NCI-H460 (cell line): ENCODE results near the gene RETSAT. TPM values are rescaled to one million over a fixed set of nuclear protein-coding genes. Genes with fewer than 3 reads are reported as not detected.

Experiments
- DNase-seq: peaks from one replicate; pipeline ENCODE4 v3.0.0-alpha.2; 2016; ENCODE audit warnings: low read depth; ENCODE audit errors: extremely low read depth
- polyA plus RNA-seq: library from polyadenylated mRNA; depleted of rRNA; stranded (reverse); fragments of >200 nt; gene quantifications from 2 replicates; pipeline ENCODE4 v1.2.3, GENCODE V29; 2014; cell fraction: nucleus; rRNA removed
- total RNA-seq: library from RNA; depleted of rRNA; stranded (reverse); fragments of >200 nt; shearing (Covaris generic); gene quantifications from 2 replicates; pipeline ENCODE4 v1.2.3, GENCODE V29; 2014; rRNA removed

The RETSAT gene
- total RNA-seq: 24.1 and 25.3 TPM in 2 replicates
- 45.6 and 49.6 TPM in 2 replicates for polyA plus RNA-seq

DNA sequence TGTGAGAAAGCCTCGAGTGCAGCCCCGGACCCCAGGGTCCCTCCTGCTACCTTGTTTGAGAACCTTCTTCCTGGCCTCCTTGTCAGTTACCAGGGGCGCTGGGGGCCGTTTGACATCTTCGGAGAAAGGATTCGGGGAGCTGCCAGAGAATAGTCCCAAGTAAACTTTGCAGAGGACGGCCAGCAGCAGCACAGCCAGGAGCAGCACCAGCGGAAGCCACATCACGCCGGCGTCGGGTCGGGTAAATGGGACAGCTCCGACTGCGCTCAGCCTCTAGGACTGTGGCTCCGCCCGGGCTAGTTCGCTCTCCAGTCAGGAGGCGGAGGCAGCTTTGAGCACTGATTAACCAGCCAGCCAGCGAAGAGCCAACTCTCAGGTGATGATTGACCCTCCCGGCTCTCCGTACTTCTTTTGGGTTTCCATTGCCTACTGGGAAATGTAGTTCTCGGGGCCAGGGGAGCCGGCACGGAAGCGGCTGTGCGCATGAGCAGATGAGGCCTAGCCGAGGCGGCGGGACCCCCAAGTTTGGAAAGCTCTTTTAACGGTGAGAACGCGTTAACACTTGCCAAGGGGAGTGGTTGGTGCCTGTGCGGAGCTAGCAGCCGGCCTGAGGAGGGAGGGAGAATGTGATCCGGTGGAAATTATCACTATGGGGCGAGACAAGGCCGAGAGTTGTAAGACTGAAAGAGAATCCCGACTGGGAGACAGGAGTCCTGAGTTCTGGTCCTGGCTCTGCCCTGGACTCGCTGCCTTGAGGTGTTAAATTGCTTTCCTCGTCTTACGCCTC is at the start of gene RETSAT, which contains the start of gene ELMOD3:
Gene RETSAT, minus strand, starts transcription at position 243 of the 787 bp plus-strand sequence. Its CDS starts 21 bp downstream, at position 222.
Gene ELMOD3, plus strand, starts transcription at position 484 of the 787 bp plus-strand sequence. CDS start 2,430 bp downstream, outside the sequence.
- peak; percentile 99 for DNase-seq

DNA sequence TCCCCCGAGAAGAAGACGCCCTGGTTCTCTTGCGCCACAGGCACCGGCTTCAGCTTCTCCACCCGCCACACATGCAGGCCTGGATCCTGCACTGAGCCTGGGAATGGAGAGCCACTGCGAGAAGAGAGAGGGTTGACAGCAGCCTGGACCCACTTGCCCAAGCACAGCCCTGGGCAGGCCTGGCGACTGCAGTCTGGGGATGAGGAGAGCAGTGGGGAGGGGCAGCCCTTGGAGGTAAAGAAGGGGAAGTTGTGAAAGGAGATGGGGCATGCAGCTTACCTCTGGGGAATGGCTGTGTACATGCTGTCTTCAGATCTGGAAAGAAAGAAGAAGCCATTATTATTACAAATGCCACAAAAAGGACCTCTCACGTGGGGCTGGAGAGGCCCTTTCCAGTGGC is 47.5 kb upstream of the RETSAT start:
- DNase-seq: no peak

DNA sequence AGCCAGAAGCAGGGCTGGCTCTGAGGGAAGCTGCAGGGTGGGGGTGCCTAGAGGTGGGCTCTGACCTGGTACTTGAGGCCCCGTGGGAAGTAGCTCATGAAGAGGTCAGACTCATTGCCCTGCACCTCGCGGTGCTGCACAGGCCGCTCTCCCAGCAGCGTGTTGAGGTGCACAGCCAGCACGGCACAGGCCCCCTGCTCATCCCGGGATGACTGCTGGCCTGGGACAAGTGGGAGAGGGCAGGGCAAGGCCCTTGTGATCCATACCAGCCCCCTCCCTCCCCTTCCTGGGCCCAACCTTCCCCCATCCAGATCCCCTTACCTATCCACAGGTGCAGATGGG is 47.1 kb upstream of the RETSAT start:
- DNase-seq: no peak

DNA sequence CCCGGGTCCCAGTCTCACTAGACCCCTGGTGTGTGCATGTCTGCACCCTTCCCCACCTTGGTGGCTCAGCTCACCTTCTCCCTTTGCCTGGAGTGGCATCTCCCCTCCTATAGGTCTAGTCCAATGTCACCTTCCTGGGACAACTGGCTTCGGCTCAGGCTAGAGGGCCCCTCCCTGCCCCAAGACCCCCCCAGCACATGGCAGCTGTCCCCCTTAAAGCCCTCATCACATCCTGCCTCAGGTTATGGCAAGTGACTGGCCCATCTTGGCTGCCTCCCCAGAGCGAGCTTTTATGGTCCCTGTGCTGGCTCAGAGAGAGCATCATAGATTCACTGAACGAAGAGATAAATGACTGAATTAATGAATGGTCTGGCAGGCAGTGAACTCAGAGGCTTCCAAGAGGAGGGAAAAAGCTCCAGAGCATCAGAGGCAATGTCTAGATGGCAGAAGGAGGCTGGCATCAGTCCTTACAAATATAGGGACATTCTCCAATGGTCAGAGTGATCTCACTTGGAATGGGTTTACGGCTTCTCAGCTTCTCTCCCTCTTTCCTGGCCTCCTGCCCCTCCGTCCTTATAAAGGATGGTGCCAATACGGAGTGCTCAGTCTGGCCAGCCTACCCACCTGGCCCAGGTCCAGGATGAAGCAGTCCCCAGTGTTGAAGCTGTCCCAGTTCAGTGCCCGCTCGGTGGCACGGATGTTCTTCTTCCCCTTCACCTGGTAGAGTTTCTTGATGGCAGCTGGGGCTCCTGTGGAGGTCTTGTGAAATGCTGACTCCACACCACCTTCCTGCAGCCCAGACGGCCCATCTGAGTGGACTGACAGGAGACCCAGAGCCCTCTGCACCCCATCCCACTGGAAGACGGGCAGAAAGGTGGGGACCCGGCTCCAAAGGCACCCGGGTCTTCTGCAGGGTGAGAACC is 46.5 kb upstream of the RETSAT start:
- DNase-seq: no peak

DNA sequence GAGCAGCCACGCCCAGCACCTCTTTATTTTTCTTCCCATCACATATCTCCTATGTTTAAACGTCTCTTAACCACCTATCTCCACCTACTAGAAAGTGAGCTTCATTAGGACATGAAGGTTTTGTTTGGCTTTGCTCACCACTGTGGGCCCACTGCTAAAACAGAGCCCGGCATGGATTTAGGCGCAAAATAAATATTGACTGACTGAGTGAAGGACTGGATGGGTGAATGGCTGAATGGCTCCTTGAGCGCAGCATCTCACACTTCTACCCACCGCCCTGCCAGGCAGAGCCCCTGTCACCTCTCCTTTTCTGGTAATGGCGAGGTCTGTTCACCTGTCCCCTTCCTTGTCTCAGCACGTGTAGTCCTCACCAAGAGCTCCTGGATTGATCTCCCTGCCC is 45.7 kb upstream of the RETSAT start:
- no peak for DNase-seq

DNA sequence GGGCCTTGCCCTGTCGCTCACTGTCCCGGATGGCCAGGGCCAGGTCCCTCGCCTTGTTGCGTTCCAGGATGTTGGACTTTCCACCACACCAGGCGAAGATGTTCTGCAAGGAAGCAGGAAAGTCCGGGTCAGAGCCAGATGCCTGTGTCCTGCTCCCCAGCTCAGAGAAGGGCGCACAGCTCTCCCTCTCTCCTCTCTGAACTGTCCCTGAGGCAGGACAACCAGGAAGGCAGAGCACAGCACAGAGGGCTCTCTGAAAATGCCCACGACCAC is 44.8 kb upstream of the RETSAT start:
- DNase-seq: no peak

DNA sequence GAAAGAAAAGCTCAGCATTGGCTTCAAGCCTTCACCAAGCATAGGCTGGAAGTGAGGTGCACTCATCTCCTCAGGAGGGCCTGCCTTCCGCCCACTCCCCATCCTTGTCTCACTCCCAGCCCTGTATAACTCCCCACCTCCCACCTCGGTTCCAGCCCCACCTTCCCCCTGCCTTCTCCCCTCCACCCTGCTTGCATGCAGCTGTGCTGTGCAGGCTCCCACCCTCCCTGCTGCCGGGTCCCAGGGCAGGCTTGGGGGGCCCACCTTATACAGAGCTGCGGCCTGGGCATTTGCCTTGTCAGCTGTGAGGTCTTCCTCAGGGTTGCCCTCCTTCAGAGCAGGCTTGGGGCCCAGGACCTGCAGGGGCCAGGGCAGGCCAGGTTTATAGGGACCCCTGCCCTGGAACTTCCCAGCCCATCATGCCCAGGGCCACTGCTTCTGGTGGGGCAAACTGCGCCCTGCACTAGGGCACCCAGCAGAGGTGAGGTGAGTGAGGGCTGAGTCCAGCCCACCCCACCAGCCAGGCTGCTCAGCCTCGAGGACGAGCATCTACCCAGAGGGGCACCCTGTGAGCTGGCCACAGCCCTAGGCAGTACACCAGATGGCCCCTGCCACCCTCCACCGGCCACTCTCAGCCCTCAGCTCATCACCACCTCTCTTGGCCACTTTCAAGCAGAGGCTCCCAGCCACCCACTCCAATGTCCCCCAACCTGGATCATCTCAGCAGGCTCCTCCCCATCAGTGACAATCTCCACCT is 44.3 kb upstream of the RETSAT start:
- DNase-seq: no peak

DNA sequence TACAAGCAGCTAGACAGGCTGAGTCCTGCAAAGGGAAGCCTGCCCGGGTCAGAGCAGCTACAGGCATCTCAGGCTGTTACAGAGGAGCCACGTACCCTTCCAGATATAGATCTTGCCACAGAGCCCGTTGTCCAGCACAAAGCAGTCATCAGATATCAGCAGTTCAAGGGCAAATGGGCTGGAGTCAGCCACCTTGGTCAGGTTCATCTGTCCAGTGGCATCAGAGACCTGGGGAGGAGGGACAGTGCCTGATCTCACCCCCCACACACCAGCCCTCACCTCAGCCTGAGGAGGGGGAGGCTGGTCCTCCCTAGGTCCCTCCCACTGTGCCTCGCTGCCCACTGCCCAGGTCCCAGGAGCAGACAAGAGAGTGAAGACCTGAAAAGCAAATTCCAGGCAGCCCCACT is 43.6 kb upstream of the RETSAT start:
- DNase-seq: no peak

DNA sequence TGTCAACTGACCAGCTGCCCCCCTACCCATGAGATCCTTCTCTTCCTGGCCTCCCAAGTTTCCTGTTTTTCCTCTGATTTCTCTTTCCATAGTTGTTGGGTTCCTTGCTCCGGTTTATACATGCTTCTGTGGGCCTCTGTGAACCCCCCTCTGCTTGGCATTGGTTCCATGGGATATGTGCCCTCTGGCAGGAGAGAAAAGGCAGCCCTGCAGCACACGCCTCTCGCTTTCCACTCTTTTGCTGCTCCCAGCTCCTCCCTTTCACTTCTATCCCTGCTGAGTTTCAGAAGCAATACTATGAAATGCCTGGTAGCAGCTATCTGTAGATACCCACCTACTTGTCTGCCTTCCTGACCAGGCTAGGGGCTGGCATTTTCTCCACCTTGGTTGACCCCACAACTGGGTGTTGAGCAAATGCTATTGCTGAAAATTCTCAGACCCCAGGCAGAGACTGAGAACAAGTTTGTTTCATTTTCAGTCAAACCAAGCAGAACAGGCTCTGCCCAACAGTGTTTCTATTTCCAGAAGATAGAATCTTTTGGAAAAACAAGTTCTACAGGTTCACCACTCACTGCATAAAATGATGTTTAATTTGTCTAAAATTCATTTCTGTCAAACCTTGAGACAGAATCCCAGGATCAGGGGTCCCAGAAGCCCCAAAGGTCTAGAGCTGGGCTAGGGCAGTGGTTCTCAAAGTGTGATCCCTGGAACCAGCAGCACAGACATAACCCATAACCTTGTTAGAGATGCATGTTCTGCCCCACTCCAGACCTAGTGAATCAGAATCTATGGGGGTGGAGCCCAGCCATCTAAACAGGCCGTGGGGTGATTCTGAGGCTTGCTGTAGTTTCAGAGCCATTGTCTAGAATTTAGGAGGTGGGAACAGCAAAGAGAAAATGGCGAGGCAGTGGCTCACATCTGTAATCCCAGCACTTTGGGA is 42.5 kb upstream of the RETSAT start:
- DNase-seq: no peak

DNA sequence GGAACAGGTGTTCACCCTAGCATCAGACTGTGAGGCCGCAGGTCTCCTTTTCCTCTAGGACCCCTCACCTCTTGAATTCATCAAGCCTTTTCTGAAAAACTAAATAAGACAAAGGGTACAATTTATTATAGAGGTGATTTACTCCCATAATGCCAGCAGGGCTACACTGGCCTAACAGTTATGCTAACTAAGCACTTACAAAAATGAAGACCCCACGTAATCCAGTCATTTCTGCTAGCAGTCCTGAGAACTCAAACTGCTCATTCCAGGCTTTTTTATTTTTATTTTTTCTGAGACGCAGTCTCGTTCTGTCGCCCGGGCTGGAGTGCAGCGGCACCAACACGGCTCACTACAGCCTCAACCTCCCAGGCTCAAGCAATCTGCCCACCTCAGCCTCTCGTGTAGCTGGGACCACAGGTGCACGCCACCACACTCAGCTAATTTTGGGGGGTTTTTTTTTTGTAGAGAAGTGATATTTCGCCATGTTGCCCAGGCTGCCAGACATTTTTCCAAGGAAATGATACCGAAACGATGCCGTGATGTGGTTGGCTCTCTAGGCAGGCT is 41.7 kb upstream of the RETSAT start:
- DNase-seq: no peak

DNA sequence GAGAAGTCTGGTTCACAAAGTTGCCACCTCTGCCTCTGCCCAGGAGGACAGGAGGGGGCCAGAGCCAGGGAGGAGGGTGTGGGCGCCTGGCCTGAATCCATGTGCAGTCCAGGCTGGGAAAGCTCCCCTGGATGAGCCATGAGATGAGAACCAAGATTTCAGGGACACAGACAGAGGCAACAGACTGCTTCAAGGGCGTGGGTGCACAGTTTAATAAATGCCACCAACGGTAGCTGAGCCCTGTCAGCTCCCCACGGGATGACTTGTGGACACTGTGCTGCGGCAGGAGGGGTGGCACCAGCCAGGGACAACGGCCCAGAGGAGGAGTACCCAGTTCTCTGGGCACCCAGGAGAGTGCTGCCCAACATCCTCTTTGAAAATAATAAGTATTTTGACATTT is 40.6 kb upstream of the RETSAT start:
- no peak for DNase-seq

DNA sequence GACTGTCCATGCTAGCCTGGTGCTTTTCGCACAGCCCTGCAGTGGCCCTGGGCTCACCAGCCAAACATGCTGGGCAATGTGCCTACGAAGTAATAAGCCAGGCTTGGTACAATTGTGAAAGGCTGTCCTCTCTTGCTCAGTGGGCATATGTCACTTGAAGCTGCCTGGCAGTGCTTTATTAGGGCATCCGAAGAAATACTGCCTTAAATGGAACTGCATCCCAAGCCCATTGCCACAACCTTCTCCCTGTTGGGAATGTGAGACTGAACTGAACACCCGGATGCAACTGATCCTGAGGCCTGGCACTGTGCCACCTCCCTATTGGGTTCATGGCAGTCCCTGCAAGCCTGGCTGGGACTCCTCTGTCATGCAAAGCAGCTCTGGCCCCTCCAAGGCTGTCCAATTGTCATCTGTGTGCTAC is 39.9 kb upstream of the RETSAT start:
- DNase-seq: no peak

DNA sequence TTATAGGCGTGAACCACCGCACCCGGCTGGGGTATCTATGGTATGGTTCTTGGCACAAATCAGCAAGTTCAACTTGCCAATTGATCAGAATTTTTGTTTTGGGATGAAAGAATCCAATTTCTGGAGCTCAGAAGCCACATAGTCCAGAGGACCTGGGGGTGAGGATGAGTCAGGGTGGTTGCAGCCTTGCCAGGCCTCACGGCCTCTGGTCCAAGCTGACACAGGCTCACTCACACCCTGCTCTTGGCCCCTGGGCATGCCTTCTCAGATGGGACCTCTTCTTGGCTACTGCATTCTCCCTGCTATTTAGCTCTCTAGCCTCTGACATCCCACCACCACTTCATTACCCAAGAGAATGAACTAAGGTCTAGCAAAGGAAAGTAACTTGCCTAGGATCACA is 39.5 kb upstream of the RETSAT start:
- DNase-seq: no peak

DNA sequence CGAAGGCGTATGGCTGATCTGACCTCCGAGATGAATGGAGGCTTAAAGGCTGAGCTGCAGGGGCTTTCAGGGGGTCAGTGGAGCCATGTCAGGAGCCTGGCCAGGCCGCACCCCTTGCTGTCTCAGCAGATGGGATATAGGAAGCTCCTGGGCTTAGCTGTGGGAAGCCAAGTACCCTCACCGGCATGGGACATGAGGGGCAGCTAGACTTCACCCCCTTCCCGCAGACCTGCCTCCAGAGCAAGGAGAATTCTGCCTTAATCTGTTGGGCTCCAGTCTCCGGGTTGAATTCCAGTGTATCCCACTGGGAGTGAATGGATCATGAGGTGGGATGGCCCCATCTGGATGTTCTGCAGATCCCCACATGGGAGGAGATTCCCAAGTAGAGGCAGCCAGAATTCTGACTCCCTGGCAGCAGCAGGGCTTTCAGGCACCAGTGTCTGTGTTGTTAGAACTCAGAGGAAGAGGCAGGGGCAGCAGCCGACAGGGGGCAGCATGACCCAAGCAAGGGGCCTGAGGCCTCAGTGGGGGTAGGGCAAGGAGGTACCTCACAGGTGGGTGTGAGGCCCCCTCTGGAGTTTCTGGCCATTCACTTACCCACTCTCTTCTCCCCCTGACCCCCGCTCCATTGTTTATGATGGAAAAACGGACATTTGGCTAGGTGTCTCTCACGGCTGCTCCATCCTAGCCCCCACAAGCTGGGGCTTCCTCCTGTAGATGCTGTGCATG is 36.8 kb upstream of the RETSAT start:
- peak; percentile 52 for DNase-seq

DNA sequence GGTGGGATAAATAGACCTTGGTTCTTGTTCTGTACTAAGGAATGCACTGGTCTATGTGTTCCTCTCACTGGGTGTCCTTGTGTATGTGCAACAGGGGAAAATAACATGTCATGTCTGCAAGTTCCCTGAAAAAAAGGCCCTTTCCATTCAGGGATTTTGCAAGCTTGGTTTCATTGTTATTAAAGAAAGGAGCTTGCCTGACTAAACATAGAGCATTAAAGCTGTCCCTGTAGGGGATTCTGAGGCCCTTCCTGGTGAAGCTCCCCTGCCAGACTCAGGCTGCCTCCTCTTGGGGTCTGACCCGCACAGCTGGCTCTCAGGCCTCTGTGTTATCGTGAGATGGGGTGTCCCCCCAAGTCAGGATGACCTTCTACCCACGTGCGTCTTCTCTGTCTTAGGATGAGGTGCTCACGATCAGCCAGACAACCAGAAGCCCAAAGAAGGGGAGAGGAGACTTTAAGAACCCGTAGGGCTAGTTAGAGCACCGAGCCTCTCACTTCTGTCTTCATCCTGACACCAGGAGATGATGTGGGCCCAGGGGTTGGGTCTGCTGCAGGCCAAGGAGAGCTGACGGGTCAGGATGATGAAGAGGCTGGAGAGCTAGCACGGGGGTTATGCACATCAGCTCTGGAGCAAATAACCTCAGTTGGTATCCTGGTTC is 34.7 kb upstream of the RETSAT start:
- no peak for DNase-seq

DNA sequence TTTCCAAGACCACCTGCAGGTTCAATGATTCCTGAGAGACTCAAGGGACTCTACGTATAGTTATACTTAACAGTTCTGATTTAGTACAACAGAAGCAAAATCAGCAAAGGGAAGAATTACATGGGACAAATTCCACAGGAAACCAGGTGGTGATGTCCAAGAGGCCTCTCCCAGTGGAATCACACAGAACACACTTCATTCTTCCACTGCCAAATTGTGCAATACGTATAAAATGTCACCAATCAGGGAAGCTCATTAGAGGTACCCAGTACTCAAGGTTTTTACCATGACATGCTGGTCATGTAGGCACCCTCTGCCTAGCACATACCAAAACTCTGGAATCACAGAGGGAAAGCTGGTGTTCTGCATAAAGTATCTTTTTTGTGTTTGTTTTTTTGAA is 33.4 kb upstream of the RETSAT start:
- DNase-seq: no peak

DNA sequence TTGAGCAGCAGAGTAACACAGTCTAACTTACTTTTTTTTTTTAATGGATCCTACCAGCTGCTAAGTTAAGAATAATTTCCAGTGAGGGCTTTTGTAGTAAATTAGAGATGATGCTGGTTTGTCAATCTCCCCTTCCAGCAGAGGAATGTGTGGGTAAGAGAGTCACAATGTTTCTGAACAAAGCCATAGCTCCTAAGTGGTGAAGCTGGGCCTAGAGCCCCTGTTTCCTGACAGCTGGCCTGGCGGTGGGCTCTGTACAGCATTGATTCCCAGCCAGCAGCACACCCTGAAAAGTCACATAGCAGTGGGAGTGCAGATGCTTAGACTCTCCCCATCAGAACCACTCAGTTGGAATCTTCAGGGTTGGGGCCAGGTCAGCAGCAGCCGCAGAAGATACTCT is 31.4 kb upstream of the RETSAT start:
- DNase-seq: no peak

DNA sequence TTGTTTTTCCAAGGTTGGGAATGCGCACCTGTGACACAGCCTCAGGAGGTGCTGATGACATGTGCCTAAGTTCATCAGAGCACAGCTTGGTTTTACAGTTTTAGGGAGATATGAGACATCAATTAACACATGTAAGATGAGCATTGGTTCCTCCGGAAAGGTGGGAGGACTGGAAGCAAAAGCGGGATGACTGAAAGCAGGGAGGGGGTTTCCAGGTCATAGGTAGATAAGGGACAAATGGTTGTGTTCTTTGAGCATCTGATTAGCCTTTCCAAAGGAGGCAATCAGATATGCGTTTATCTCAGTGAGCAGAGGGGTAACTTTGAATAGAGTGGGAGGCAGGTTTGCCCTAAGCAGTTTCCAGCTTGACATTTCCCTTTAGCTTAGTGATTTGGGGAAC is 29.5 kb upstream of the RETSAT start:
- DNase-seq: no peak
